Measurements from ENCODE around the gene SEL1L2. TPM values are rescaled to one million over a fixed set of nuclear protein-coding genes. Genes with fewer than 3 reads are reported as not detected.

The SEL1L2 gene
- total RNA-seq, 2 donors from 2014 or later = not detected

DNA sequence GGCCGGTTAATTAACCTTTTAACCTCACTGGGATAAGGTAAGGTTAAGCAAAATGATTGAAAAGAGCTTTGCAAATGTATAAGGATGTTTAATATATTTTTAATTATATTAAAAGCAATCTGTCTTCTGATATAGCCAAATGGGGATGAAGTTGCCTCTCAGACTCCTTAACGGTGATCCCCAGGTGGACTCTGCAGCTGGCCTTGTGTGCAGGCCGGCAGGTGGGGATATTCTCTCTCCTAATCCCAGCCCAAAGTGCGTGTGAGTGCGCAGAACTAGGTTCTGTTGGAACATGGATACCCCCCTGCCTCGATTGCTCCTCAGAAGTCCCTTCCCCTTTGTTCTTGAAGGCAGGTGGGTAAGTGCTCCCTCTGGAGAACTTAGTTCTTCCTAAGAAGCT is 105.6 kb downstream of the SEL1L2 start:
- Mint-ChIP-seq H3K36me3 (no peaks in the 10 kb centered on the region), H3K9me3 (no peaks in the 10 kb centered on the region), H3K27ac (no peak overlapping the region)
- ATAC-seq = no peak
- no peak for DNase-seq (ENCODE audit: low spot score in 2 of 2)

DNA sequence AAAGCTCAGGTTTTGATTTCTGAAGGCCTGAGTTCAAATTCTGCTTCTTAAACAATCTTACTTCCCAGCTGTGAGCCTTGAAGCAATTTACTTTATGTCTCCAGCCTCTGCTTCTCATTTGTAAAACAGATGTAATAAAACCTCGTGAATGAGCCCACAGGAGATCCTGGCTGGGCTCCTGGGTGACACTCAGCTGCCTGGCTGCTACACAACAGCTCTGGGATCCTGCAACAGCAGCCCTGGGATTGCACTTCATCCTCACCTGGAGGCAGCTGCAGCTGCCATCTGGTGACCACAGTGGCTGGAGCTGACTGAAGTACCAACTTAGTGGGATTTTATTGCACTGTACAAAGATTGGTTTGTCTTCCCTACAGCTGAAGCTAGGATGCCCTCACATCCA is 107.0 kb downstream of the SEL1L2 start:
- Mint-ChIP-seq H3K27ac (no peak overlapping the region), H3K9me3 (no peaks in the 10 kb centered on the region), H3K36me3 (no peaks in the 10 kb centered on the region)
- ATAC-seq (no peak), DNase-seq (ENCODE audit: low spot score in 2 of 2) (no peak)

DNA sequence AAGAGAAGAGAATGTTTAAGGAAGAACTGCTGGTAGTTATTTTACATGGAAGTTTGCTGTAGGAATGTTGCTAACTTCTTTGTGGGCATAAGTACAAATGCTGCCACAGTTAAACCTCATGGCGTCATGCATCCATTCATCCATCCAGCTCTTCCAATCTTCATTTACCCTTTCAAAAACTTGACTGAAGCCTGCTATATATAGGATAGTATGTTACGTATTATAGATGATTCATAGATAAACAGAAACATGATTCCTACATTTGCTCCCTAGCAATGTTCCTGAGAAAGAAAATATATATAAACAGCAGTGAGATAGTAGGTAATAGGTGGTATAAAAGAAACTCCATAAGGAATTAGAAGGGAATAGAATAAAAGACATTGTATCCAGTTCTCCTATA is 111.8 kb downstream of the SEL1L2 start:
- Mint-ChIP-seq H3K36me3 (no peaks in the 10 kb centered on the region), H3K27ac (no peak overlapping the region), H3K9me3 (no peaks in the 10 kb centered on the region)
- DNase-seq (ENCODE audit: low spot score in 2 of 2) (no peak), ATAC-seq (no peak)

DNA sequence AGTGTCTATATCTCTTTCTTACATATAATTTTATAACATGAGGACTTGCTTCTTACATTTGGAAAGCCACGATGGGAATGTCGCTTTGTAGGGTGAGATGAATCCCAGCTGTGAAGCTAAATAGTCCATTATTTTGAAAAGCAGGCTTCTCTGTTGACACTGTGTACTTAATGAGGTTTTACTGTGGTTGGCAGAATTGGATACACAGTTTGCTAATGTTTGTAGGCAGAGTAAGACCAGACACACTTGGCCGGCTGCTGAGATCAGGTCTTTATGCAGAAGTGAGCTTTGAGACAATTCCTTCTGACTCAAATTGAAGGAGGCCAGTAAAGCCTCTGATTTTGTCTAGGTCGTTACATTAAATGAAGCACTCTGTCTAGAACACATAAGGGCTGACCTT is 112.6 kb downstream of the SEL1L2 start:
- DNase-seq (ENCODE audit: low spot score in 2 of 2) (no peak), ATAC-seq (no peak)
- no peaks in the 10 kb centered on the region for H3K36me3 Mint-ChIP-seq
- H3K27ac Mint-ChIP-seq = no peak overlapping the region
- no peaks in the 10 kb centered on the region for H3K9me3 Mint-ChIP-seq

DNA sequence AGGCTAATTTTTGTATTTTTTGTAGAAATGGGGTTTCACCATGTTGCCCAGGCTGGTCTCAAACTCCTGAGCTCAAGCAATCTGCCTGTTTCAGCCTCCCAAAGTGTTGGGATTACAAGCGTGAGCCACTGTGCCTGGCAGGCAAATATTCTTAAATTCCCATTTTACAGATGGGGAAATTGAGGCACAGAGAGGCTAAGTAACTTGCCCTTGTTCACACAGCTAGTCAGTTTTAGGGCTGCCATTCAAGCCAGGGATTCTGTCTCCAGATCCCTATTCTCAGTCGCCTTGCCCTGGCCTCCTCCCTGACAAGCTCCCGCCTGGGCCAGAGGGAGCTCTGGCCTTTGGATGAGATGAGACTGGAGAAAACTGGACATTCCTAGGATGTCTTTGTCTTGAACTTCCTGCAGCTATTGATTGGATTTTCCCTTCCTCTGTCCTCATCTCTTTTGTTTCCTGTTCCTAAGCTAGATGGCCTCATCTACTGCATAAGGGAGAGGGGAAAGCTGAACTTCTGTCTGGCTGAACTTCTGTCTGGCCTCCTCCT is 115.1 kb downstream of the SEL1L2 start:
- no peak for DNase-seq (ENCODE audit: low spot score in 2 of 2)
- Mint-ChIP-seq H3K27ac (no peak overlapping the region), H3K9me3 (no peaks in the 10 kb centered on the region), H3K36me3 (no peaks in the 10 kb centered on the region)
- ATAC-seq = no peak

DNA sequence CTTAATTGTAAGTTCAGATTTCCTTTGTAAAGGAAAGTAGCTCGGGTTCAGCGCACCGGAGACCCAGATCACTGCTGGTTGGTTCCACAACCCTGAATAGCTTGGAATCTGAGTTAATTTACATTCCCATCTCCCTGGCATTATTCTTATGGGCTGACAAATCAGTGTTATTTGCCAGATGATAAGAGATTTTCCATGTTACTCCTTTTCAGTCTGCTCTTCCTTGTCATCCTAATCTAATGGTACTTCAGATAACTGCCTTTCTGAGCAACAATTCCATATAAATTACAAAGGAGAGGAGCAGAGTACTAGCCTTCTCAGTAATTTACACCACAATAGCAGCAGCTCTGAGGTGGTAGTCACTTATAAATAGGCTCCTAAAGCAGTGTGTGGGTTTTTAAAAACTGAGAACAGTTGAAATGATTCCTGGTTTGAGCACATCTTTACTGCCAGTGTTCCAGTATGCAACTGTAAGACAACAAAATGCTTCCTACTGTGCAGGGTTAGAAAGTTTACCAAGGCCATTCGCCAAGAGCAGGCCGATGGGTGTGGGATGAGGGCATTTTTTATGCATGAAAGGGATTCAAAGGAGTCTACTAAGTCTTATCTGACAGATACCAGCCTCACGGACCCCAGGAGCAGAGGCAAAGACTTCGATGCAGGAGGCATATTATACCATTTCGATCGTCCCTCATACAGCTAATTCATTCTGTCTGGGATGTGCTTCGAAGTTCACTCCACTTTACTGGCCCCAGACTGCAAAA is 115.8 kb downstream of the SEL1L2 start:
- H3K9me3 Mint-ChIP-seq = no peaks in the 10 kb centered on the region
- DNase-seq (ENCODE audit: low spot score in 2 of 2) = no peak
- H3K36me3 Mint-ChIP-seq = no peaks in the 10 kb centered on the region
- no peak for ATAC-seq
- H3K27ac Mint-ChIP-seq = no peak overlapping the region

DNA sequence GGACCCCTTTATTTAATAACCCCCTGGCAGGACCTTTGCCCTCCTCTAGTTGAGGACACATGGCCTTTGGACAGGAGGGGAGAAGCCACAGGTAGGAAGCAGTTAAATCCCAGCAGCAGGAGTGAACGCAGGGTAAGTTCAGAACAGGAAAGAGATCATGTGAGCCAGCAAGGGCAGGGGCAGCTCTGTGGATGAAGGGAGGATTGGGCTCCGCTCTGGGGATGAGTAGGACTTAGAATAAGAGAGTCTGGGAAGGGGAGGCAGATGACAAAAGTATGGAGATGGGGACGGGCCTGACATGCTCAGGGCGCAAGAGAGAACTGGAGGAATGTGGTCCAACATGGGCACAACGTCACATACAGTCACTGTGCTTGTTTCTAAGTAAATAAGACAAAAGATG is 116.6 kb downstream of the SEL1L2 start:
- no peak for DNase-seq (ENCODE audit: low spot score in 2 of 2)
- Mint-ChIP-seq H3K36me3 (no peaks in the 10 kb centered on the region), H3K27ac (no peak overlapping the region), H3K9me3 (no peaks in the 10 kb centered on the region)
- ATAC-seq = no peak

DNA sequence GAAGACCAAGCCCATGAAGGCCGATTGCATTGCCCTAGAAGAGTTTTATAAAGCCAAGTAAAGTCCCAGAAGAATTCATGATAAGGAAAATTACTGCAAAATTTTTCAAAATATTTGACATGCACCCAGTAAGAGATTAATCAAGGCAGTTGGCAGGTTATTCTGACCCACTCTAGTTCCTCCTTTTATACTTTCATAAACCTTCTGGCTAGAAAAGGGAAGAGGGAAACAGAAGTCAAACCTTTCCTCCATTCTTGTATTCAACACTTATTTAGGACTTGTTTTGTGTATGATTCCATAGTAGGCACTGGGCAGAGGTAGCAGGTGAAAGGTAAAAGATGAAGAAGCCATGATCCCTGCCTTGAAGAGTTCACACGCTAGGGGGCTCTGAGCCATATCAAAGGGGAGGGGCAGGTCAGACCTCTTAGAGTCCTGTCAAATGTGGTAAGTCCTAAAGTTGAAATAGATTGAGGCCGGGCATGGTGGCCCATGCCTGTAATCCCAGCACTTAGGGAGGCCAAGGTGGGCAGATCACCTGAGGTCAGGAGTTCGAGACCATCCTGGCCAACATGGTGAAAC is 120.2 kb downstream of the SEL1L2 start:
- ATAC-seq = no peak
- H3K27ac Mint-ChIP-seq = no peak overlapping the region
- H3K36me3 Mint-ChIP-seq = no peaks in the 10 kb centered on the region
- no peaks in the 10 kb centered on the region for H3K9me3 Mint-ChIP-seq
- no peak for DNase-seq (ENCODE audit: low spot score in 2 of 2)

DNA sequence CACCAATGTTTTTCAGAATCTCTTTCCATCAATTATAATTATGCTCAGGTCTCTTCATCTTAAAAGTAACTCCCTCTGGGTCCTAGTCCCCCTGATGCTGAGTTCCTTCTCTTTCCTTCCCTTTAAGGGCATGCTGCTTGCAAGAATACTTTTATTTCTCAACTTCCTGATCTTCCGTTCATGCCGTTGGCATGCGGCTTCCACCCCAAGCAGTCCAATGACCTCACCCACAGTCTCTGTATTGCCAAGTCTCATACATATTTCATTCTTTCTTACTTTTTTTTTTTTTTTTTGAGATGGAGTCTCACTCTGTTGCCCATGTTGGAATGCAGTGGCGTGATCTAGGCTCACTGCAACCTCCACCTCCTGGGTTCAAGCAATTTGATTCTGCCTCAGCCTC is 122.1 kb downstream of the SEL1L2 start:
- no peak overlapping the region for H3K27ac Mint-ChIP-seq
- DNase-seq (ENCODE audit: low spot score in 2 of 2) = no peak
- H3K9me3 Mint-ChIP-seq = no peaks in the 10 kb centered on the region
- ATAC-seq = no peak
- H3K36me3 Mint-ChIP-seq = no peaks in the 10 kb centered on the region

DNA sequence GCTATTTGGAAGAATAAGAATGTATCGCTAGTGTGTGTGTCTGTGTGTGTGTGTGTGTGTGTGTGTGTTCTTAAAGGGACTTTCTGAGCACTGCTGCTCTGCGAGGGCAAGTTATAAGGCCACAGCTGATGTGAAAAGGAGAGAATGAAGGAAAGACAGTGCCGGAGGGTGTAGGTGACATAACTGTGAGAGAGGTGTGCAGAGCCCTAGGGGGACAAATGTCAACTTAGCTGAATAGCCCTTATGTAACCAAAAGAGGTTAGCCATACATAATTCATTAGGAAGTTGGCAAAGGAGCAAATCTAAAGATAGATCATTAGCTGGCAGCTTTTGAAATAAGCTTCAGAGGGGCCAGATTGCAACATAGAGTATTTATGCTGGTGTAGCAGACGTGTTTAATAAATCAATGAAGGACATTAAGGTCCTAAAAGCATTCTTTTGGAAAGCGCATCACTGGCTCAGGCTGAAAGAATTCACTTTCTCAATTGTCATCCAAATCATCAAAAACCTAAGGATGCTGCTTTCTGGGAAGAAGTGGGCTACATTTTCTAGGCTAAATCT is 124.5 kb downstream of the SEL1L2 start:
- ATAC-seq = no peak
- DNase-seq (ENCODE audit: low spot score in 2 of 2) = no peak
- H3K27ac Mint-ChIP-seq = no peak overlapping the region
- H3K36me3 Mint-ChIP-seq = no peaks in the 10 kb centered on the region
- no peaks in the 10 kb centered on the region for H3K9me3 Mint-ChIP-seq

DNA sequence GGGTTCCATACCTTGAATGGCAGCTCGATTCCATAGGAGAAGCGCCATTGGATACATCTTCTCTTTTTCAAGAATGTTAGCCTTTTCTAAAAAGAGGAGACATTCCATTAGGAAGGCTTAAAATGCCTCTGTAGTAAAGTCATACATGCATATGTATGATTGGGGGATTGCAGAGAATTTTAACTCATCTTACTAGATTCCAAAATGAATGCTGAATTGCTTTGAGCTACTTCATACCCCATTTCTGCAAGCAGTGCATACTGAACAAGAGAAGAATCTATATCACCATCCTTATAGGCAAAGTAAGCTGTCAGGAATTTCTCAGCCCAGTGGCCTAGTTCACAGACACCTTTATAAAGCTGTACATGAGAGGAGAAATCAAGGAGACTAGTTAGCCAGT is 125.3 kb downstream of the SEL1L2 start:
- DNase-seq (ENCODE audit: low spot score in 2 of 2) (no peak), ATAC-seq (no peak)
- Mint-ChIP-seq H3K36me3 (no peaks in the 10 kb centered on the region), H3K27ac (no peak overlapping the region), H3K9me3 (no peaks in the 10 kb centered on the region)

DNA sequence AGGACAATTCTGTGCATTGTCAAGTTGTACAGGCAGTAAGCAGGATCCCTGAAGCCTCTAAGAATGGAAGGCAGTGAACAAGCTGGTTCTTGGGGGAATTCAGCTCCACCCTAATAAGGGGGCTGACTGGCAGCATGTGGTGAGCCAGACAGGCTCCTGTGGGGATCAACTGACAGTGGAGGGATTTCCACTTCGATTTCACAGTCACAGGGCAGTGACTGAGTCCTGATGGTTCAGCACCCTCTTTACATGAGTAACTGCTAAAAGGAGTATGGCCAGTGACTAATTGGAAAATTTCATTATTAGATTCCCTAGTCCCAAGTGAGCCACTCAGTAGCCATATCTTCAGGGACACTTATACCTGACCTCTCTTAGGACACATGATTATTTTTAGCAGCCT is 127.2 kb downstream of the SEL1L2 start:
- Mint-ChIP-seq H3K9me3 (no peaks in the 10 kb centered on the region), H3K36me3 (no peaks in the 10 kb centered on the region), H3K27ac (no peak overlapping the region)
- no peak for ATAC-seq
- no peak for DNase-seq (ENCODE audit: low spot score in 2 of 2)

DNA sequence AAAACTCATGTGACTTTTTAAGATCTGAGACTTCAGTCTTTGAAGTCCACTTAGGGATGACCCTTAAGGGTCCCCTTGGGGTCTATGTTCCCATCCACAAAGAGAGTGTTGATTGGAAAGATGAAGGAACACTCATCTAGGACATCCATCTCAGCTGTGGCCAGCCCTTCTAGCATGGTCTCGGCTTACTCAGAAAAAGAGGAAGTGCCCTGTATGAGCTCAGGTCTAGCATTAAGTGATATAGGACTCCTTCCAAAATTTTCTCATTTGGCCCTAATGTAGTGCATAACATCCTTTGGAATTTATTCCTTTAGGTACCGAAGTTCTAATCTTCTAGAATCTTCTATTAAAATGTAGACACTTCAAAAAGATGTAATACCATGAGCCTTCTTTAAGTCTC is 128.2 kb downstream of the SEL1L2 start:
- ATAC-seq (no peak), DNase-seq (ENCODE audit: low spot score in 2 of 2) (no peak)
- H3K27ac Mint-ChIP-seq = no peak overlapping the region
- H3K9me3 Mint-ChIP-seq = no peaks in the 10 kb centered on the region
- H3K36me3 Mint-ChIP-seq = no peaks in the 10 kb centered on the region

DNA sequence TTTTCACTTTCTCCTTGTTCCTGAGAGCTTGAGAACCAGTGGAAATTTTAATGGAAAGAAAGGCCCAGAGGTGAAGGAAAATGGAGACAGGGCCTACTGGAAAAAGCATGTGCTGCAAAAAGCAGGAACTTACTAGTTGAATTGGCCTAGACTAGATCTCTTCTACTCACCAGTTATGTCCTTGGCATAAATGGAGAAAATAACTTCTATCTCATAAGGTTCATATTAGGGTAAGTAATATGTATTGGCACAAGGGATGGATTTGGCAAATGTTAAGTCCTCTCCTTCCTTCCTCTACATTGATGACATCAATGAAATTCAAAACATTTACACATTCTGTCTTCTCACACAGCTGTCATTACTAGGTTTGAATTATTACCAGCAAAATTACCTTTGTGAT is 131.5 kb downstream of the SEL1L2 start:
- ATAC-seq (no peak), DNase-seq (ENCODE audit: low spot score in 2 of 2) (no peak)
- Mint-ChIP-seq H3K36me3 (no peaks in the 10 kb centered on the region), H3K27ac (no peak overlapping the region), H3K9me3 (no peaks in the 10 kb centered on the region)

DNA sequence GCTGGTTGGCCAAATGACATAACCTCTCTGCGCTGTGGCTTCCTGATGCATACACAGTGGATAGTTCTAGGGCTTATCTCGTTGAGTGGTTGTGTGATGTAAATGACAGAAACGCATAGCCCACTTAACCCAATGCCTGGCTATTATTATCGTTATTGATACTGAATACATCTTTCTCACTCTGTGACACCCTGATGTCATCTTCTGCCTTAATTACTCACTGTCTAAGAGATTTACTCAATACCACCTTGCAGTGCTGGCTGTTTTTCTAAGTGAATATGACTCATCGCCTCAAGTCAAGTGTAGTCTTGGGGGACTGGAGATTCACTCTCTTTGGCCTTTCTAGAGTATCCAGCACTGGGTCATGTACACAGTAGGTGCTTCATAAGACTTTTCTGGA is 132.0 kb downstream of the SEL1L2 start:
- Mint-ChIP-seq H3K9me3 (no peaks in the 10 kb centered on the region), H3K27ac (no peak overlapping the region), H3K36me3 (no peaks in the 10 kb centered on the region)
- ATAC-seq (peak in 1 of 2 donors; percentile 37), DNase-seq (ENCODE audit: low spot score in 2 of 2) (no peak)

DNA sequence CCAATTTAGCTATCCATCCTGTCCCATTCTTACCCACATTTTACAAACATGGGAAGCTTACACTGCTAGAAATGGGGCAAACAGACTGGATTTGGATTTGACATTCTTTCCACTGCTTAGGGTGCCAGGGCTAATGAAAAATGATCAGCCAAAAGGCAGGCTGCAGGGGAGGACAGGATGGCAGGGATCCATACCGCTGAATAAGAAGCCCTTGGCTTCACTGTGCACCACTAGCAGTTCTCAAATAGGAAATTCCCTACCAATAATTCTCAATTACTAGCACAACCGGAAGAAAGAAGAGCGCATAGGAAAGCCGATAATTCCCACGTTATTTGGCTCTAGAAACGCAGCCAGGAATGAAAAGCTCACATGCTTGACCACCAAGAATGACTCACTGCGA is 132.5 kb downstream of the SEL1L2 start:
- ATAC-seq (no peak), DNase-seq (ENCODE audit: low spot score in 2 of 2) (no peak)
- Mint-ChIP-seq H3K27ac (no peak overlapping the region), H3K36me3 (no peaks in the 10 kb centered on the region), H3K9me3 (no peaks in the 10 kb centered on the region)

DNA sequence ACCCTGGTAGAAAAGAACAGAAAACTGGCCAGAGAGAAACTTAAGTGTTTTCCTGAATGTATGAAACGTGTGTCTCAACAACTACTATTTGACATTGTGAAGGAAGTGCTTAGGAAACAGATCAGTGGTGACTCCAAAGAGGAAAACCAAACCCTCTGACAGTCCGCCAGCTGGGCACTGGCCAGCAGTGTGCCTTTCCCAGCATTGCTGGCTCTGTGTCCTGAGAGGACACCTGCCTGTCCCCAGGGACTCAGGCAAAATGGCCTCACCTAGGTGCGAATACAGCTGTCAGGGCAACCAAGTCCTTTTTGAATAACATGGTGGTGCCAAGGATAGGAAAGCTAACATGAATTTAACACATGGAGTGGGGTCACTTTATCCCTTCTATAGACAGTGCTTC is 133.1 kb downstream of the SEL1L2 start:
- no peak for DNase-seq (ENCODE audit: low spot score in 2 of 2)
- Mint-ChIP-seq H3K36me3 (no peaks in the 10 kb centered on the region), H3K9me3 (no peaks in the 10 kb centered on the region), H3K27ac (no peak overlapping the region)
- no peak for ATAC-seq

DNA sequence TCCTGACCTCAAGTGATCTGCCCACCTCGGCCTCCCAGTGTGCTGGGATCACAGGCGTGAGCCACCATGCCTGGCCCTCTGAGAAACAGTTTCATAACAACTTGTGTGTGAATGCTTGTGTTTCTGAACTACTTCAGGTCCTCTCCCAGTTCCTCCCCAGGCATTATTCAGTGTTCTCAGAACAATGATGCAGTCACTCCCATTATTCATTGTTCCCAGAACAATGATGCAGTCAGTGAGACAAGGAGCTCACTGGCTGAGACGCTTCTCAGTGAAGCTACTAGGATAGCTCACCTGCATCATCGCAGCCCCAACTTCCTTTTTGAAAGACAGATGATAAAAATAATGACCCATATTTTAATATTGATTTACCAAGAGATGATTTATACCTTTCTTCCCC is 134.1 kb downstream of the SEL1L2 start:
- no peaks in the 10 kb centered on the region for H3K9me3 Mint-ChIP-seq
- H3K27ac Mint-ChIP-seq = no peak overlapping the region
- no peaks in the 10 kb centered on the region for H3K36me3 Mint-ChIP-seq
- DNase-seq (ENCODE audit: low spot score in 2 of 2) = no peak
- ATAC-seq = no peak

Data from activated naive CD4-positive, alpha-beta T cell treated with anti-CD3 and anti-CD28 coated beads, Interleukin-2, amount 50 U/mL, for 72 hours (primary cell).